Mucosa of gallbladder (tissue), 1 donor: ENCODE data around the gene TTLL3. TPM values are rescaled to one million over a fixed set of nuclear protein-coding genes. Genes with fewer than 3 reads are reported as not detected.
"Not testable (repeated sequence)": the region's sequence is repeated elsewhere in the genome, so short reads cannot be mapped to it uniquely, and the experiment has no call there.

Experiments
- DNase-seq: peaks from one replicate; pipeline ENCODE4 v3.0.0-alpha.2; 2020; ENCODE audit warnings: low spot score
- total RNA-seq: library from RNA; stranded (reverse); gene quantifications from one replicate; pipeline ENCODE4 v1.2.1, GENCODE V29; 2021
- donor health status: DM: no; HTN: no; CAD: no.

The TTLL3 gene
- total RNA-seq, 1 donor from 2014 or later: 62.8 TPM

DNA sequence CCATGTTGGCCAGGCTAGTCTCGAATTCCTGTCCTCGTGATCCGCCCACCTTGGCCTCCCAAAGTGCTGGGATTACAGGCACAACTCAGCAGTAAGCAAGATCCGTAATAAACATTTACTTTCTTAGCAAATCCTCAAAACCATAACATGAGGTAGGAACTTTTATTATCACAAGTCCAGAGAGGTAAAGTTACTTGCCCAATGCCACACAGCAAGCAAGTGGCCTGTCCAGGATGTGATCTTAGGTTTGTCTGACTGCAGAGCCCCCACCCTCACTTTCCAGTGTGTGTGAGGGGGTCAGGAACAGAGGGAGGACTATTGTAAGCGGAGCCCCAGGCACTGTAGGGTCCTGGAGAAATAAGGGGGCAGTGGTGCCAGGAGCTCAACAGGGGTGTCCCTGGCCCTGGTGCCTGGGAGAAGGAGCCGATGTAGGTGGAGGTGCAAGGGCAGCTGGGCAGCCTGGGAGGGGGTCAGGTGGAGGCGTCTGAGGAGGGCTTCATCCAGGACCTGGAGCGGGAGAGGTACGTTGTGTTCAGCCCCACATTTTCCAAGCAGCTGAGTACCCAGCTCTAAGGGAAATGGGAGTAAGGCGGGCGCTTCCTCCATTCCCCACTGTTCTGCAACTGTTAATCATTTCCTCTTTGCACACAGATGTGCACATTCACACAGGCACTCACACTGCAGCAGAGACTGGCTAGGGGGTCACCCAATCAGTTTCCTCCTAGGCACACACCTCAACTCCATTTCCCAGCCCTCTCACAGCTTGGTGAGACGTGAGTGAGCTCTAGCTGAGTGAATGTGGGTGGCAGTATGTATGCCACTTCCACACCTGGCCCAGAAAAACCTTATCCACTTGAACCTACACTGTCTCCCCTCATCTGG, 27.9 kb downstream of the TTLL3 start:
- DNase-seq: no peak

- DNase-seq: no peak
Measured at GRCh38 chr3:9838856-9839255, 28.8 kb downstream of the TTLL3 start.

DNA sequence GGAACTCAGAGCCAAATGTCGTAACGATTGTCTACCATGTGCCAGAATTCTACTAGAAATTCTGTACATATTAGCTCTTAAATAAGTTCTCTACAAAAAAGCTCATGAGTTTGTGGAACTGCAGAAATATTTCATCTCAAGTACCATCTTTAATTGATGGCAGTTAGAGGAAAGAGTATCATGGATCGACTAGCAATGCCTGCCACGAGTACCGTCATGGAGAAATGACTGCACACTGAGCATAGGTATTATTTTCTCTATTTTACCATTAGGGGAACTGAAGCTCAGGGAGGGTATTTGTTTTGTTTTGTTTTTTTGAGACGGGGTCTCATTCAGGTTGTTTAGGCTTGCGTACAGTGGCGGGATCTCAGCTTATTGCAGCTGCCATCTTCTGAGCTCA, 31.0 kb downstream of the TTLL3 start:
- DNase-seq: no peak

- peak; percentile 98 for DNase-seq
Measured at GRCh38 chr3:9843715-9844438, 33.8 kb downstream of the TTLL3 start, which contains the start of gene RPUSD3. Gene RPUSD3, minus strand, starts transcription at chr3:9844008. Its CDS starts 18 bp downstream, at chr3:9843990.

DNA sequence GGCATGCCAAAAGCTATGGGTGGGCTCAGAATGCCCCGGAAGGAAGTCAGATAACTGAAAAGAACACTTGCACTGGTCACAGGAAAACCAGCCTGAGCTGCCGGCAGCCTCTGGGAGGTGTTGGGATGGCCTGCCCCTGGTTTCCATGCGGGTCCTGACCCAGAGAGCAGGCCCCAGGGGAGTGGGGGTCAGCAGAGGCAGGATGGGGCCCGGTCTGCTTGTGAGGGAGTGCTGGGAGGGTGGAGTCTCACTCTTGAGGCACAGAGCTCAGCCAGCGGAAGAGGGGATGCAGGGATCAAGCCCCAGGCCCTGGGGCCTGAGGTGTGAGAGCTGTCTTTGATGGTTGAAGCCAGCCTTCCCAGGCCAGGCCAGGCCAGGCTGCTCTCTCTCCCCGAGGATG, 36.2 kb downstream of the TTLL3 start:
- no peak for DNase-seq

DNA sequence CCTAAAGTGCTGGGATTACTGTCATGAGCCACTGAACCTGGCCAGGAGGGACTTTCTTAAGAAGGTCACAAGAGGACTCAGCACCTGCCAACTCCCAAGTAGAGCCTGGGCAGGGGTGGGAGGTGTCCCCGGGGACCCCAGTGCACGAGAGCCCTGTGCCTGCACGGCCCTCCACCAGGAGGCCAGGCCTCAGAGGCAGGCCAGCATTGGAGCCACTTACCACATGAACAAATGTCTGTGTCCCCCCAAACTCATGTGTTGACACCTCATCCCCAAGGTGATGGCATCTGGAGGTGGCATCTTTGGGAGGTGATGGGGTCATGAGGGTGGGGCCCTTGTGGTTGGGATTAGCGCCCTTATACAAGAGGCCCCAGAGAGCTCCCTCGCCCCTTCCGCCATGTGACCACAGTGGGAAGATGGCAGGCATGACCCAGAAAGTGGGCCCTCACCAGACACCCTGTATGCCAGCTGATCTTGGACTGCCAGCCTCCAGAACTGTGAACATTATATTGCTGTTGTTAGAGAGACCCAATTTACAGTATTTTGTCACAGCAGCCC, 36.9 kb downstream of the TTLL3 start:
- no peak for DNase-seq

DNA sequence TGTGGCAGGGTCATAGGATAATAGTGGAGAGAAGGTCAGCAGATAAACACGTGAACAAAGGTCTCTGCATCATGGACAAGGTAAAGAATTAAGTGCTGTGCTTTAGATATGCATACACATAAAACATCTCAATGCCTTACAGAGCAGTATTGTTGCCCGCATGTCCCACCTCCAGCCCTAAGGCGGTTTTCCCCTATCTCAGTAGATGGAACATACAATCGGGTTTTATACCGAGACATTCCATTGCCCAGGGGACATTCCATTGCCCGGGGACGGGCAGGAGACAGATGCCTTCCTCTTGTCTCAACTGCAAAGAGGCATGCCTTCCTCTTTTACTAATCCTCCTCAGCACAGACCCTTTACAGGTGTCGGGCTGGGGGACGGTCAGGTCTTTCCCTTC, 37.8 kb downstream of the TTLL3 start:
- not testable (repeated sequence) for DNase-seq

DNA sequence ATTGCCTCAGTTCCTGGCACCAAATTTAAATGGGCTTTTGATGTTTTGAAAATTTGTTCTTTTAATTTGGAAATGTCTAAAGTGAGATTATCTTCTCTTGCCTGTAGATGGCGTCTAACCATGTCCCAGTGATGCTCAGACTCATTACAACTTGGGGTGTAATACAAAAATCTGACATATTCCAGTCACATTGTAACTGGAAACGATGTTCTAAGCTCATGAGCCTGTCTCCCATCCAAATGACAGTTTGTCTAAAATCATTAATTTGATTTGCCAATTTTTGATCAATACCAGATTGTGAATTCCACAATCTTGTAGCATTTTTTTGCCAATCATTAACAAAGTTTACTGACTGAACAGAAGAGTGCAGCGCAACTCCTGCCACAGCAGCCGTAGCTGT, 38.8 kb downstream of the TTLL3 start:
- not testable (repeated sequence) for DNase-seq

DNA sequence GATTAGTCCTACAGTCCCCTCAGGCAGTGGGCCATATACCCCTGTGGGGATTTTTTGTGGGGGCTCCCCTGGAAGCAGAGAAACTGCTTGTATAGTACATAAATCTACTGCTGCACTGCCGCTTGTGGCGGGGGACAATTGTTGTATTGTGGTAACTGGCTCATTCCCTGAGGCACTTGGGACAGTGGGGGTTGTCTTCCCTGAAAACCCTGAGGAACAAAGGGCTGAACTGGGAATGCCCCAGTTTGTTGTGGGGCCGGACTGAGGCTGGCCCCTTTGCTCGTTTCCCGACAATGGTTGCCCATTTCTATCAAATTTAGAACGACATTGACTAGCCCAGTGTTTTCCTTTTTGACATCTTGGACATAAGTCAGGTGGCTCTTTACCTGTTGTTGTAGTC, 41.3 kb downstream of the TTLL3 start:
- DNase-seq: not testable (repeated sequence)

- not testable (repeated sequence) for DNase-seq
Measured at GRCh38 chr3:9851926-9852325, 41.9 kb downstream of the TTLL3 start.

DNA sequence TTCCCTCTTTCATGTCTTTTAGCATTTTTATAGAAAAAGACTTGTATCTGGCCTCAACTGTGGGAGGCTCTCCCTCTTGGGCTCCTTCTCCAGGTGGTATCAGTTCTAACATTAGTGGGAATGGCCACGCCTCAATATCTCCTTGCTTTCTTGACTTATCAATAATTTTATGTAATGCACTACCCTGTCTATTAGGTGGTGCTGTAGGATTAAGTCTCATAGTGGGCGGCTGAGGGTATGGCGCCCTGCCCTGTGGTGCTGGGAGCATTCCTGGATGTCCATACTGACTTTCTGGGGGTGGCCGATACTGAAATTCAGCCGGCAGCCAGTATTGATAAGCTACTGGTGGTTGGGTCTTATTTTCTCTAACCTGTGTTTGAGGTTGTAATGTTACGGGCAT, 42.5 kb downstream of the TTLL3 start:
- no peak for DNase-seq

DNA sequence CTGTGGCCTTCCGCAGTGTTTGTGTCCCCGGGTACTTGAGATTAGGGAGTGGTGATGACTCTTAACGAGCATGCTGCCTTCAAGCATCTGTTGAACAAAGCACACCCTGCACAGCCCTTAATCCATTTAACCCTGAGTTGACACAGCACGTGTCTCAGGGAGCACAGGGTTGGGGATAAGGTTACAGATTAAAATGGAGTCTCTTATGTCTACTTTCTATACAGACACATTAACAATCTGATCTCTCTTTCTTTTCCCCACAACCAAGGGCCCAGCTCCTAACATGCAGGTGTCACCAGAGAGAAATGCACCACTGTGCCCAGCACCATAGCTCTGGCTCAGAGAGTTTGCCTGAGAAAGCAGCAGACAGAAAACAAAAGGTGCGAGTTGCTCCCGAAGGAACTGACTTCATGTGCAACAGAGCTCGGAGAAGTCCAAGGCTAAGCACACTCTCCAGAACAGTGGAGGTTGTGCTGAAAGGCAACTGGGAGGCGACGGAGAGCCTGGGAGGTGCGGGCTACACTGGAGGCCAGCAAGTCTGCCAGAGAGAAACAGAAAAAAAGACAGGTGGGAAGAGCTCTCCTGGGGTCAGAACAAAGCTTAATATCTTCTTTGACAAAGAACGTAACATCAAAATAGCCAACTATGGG, 44.4 kb downstream of the TTLL3 start:
- not testable (repeated sequence) for DNase-seq

DNA sequence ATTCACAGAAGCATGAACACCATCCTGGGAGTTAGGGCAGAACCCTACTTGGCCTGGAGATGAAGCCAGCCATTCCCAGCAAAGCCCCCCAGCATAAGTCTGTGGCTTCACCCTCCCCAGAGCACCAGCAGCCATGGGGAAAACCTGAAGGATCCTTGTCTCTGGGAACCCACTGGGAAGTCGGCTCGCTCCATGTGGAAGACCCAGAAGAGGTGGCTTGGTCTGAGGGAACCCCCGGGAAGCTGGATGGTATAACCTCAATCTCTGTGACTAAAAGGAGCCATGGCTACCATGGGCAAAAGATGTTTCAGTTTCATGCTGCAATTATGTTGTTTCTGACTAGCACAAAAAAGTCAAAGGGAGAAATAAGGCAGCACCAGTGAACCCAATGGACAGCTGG, 45.5 kb downstream of the TTLL3 start:
- no peak for DNase-seq

GRCh38 chr3:9859530-9860025, 49.5 kb downstream of the TTLL3 start:
- DNase-seq: no peak

- DNase-seq: no peak
Measured at GRCh38 chr3:9861201-9861600, 51.1 kb downstream of the TTLL3 start.

DNA sequence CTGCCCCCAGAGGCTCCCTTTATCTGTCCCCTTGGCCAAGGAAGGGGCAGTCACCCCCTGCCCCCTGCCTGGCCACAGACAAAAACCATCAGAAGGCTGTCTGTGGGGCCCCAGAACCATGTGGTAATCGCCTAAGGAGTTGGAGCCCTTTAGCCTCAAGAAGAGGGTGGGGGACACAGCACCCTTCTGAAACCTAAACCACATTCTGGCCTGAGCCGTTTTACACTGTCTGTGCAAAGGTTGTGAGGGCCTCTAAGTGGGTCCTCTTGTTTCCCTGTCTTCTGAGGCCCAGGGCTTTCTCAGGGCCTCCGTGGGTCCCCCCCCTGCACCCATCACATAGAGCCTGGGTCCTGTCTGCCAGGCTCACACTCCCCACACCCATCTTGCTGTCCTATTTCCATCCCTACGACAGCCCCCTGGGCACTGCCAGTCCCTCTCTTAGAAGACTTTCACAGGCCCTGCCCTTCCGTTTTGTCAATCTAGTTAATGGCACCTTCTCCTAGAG, 51.6 kb downstream of the TTLL3 start:
- DNase-seq: no peak

- DNase-seq: peak; percentile 40
Measured at GRCh38 chr3:9862391-9863057, 52.5 kb downstream of the TTLL3 start.

GRCh38 chr3:9863058-9863772, 53.2 kb downstream of the TTLL3 start:
- DNase-seq: no peak

DNA sequence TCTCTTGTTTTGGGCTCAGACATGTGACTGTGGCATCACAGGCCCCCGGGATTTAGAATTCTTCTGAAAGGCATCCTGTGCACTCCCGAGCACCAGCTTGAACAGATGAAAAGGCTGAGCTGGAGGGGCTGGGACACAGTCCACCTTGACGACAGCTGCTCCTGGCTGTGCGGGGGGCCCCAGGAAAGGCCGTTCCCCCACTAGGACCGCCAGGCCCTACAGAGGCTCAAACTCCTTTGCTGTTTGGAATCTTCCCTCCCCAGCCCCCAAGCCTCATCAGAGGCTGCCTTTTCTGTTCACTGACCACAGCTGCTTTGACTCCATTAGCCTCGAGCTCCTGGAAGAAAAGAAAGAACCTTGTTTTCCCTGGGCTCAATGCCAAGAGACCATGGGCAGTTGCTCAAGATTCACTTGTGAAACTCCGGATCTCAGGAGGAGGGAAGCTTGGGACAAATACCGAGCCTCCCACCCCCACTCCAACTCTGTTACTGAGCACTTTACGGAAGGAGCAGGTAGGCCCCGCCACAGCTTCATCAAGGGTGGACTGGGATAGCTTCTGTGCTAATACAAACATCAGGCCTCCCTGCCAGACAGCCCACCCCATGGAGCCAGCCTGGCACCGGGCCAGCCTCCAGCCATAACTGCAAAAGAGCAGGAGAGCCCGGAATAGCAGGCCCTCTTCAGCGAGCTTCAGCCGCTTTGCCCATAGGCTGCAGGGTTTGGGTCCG, 54.3 kb downstream of the TTLL3 start:
- peak; percentile 58 for DNase-seq
